Upper lobe of right lung (tissue), 1 donor: Measurements from ENCODE around the gene EPB41L2. TPM values are rescaled to one million over a fixed set of nuclear protein-coding genes. Genes with fewer than 3 reads are reported as not detected.

Experiments
- ATAC-seq: fragments of 200-7000 bp; cut with Tn5 transposase; one replicate; pipeline ENCODE4 v1.9.1; 2020; ENCODE audit warnings: mild to moderate bottlenecking, moderate library complexity
- DNase-seq: peaks from one replicate; pipeline ENCODE4 v3.0.0-alpha.2; 2020
- H3K27ac ChIP-seq: fragments of 200-600 bp; one replicate; pipeline ENCODE4 v1.8.0; 2022
- H3K27me3 ChIP-seq: fragments of 200-600 bp; one replicate; pipeline ENCODE4 v1.8.0; 2022; ENCODE audit warnings: mild to moderate bottlenecking
- H3K36me3 ChIP-seq: fragments of 200-600 bp; one replicate; pipeline ENCODE4 v1.8.0; 2022
- H3K4me1 ChIP-seq: fragments of 200-600 bp; one replicate; pipeline ENCODE4 v1.8.0; 2022
- H3K4me3 ChIP-seq: fragments of 200-600 bp; one replicate; pipeline ENCODE4 v1.8.0; 2022; ENCODE audit warnings: mild to moderate bottlenecking
- H3K9me3 ChIP-seq: fragments of 200-600 bp; one replicate; pipeline ENCODE4 v1.8.0; 2022
- intact Hi-C: fragments of 100-400 bp; cut with DNase I; formaldehyde crosslinking; loops from one replicate; pipeline ENCODE4 v1.11.0; 2022
- total RNA-seq: library from RNA; stranded (reverse); fragmentation: NEBNext Ultra II Directional; extraction: Animal tissue kit (Norgen Biotek cat#: 25700); gene quantifications from one replicate; pipeline ENCODE4 v1.2.1, GENCODE V29; 2021
- TF ChIP-seq, protein P1 (sequence below): fragments of 200-600 bp; IDR thresholded peaks from one replicate; pipeline ENCODE4 v1.8.0; 2022; ENCODE audit warnings: antibody characterized with exemption
- donor health status: DM: no; HTN: yes; CAD: no; lungs with severe emphysema.

Gene EPB41L2
- total RNA-seq, 1 donor from 2014 or later: 174 TPM

GRCh38 chr6:130831607-130832006 lies 231.4 kb downstream of the EPB41L2 start:
- TF ChIP-seq, protein P1, sequence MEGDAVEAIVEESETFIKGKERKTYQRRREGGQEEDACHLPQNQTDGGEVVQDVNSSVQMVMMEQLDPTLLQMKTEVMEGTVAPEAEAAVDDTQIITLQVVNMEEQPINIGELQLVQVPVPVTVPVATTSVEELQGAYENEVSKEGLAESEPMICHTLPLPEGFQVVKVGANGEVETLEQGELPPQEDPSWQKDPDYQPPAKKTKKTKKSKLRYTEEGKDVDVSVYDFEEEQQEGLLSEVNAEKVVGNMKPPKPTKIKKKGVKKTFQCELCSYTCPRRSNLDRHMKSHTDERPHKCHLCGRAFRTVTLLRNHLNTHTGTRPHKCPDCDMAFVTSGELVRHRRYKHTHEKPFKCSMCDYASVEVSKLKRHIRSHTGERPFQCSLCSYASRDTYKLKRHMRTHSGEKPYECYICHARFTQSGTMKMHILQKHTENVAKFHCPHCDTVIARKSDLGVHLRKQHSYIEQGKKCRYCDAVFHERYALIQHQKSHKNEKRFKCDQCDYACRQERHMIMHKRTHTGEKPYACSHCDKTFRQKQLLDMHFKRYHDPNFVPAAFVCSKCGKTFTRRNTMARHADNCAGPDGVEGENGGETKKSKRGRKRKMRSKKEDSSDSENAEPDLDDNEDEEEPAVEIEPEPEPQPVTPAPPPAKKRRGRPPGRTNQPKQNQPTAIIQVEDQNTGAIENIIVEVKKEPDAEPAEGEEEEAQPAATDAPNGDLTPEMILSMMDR: no peak
- no peaks in the 10 kb centered on the region for H3K9me3 ChIP-seq
- ATAC-seq: no peak
- H3K4me1 ChIP-seq: no peaks in the 10 kb centered on the region
- no peaks in the 10 kb centered on the region for H3K27me3 ChIP-seq
- no peak for DNase-seq
- intact Hi-C loops: no loop called here
- no peak overlapping the region for H3K4me3 ChIP-seq
- no peak overlapping the region for H3K27ac ChIP-seq
- H3K36me3 ChIP-seq: no peaks in the 10 kb centered on the region

GRCh38 chr6:130829333-130829910 lies 233.6 kb downstream of the EPB41L2 start:
- Histone ChIP-seq H3K4me1 (no peaks in the 10 kb centered on the region), H3K27ac (no peak overlapping the region), H3K36me3 (no peaks in the 10 kb centered on the region), H3K9me3 (no peaks in the 10 kb centered on the region), H3K27me3 (no peaks in the 10 kb centered on the region), H3K4me3 (no peak overlapping the region)
- no peak for ATAC-seq
- TF ChIP-seq, protein P1: no peak
- intact Hi-C loops: no loop called here
- no peak for DNase-seq

GRCh38 chr6:130827247-130828149 lies 235.5 kb downstream of the EPB41L2 start, which contains the start of gene SMLR1:
Gene SMLR1, plus strand, starts transcription at chr6:130827406. Its CDS starts 8 bp downstream, at chr6:130827414.
- intact Hi-C loops: no loop called here
- DNase-seq (no peak), ATAC-seq (no peak)
- H3K9me3 ChIP-seq: no peaks in the 10 kb centered on the region
- H3K27ac ChIP-seq: no peak within 1 kb of the TSS
- H3K36me3 ChIP-seq: no peaks in the 10 kb centered on the region
- H3K4me1 ChIP-seq: no peaks in the 10 kb centered on the region
- no peaks in the 10 kb centered on the region for H3K27me3 ChIP-seq
- TF ChIP-seq, protein P1: no peak
- H3K4me3 ChIP-seq: no peak within 1 kb of the TSS

- TF ChIP-seq, protein P1: no peak
- Histone ChIP-seq H3K4me1 (no peaks in the 10 kb centered on the region), H3K27me3 (no peaks in the 10 kb centered on the region), H3K4me3 (no peak overlapping the region), H3K36me3 (no peaks in the 10 kb centered on the region), H3K27ac (no peak overlapping the region), H3K9me3 (no peaks in the 10 kb centered on the region)
- intact Hi-C loops: no loop called here
- DNase-seq: no peak
- no peak for ATAC-seq
These were observed 236.4 kb downstream of the EPB41L2 start for GRCh38 chr6:130826442-130827246.

DNA sequence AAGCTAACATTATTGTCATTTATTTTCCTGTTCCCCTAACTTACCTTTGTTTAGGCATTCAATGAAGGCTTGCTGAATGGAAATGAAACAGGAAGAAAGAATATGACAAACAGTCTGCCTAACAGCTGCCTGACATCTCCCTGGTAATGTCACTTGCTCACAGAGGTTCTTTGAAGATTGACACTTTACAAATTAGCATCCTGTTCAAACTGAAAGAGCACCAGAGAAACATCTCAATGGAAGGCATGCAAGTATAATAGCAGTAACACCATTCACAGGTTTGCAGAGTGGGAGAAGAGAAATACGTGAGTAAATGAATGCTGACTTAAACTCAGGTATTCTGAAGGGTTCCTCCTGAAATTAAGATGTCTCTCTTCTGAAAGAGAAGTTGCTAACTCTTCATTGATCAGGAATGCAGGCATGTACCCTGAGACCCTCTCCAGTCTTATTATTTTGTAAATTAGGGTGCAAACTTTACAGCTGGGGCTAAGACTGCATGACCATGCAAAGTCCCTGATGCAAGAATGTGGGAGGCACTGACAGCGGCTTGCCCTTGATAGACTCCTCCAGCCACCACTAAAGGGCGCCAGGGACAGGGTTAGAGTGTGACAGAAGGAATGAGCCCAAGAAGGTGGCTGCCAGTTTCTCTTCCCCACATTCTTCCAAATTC lies 237.1 kb downstream of the EPB41L2 start:
- Histone ChIP-seq H3K27ac (no peak overlapping the region), H3K4me3 (no peak overlapping the region), H3K36me3 (no peaks in the 10 kb centered on the region), H3K27me3 (no peaks in the 10 kb centered on the region), H3K4me1 (no peaks in the 10 kb centered on the region), H3K9me3 (no peaks in the 10 kb centered on the region)
- no peak for DNase-seq
- ATAC-seq: no peak
- intact Hi-C loops: no loop called here
- TF ChIP-seq, protein P1: no peak
